Stimulated activated CD8-positive, alpha-beta memory T cell treated with anti-CD3 and anti-CD28 coated beads, Interleukin-4, amount 100 ng/mL, for 48 hours (primary cell): Measurements from ENCODE around the gene C10orf143.
"Not testable (repeated sequence)": the region's sequence is repeated elsewhere in the genome, so short reads cannot be mapped to it uniquely, and the experiment has no call there.

ENCODE experiments used
- DNase-seq: peaks from one replicate; pipeline ENCODE4 v3.0.0-alpha.2; 2020

Gene C10orf143

DNA sequence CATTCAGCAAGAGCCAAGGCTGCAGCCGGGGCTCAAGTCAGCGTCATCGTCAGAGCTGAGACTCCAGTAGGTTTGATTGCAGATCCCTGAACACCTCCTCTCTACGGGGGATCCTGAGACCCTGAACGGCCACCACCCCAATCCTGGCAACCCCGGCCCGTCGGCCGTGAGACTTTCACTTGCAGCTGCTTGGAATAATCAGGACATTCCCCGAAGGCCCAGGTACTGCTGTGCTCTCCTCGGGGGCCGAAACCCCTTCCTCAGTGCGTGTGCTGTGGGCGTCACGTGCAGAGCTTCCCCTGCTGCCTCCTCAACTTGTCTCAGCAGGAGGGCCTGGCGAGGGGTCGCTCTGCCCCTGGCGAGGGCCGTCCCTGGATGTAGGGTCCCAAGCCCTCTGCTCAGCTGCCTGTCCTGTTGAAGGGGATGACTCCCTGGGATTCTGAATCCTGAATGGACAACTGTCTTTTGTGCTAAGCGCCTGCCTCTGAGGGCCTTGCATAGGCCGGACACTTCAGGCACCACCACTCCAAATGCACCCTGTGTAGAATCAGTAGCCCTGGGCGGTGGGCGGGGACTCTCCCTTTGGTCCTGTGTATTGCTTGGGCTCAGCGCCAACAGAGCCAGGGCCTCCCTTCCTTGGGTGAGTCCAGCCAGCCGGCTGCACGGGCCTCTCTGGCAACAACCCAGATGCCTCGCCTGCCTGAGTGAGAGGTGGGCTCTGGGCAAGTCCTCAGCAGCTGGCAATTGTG, 82.7 kb downstream of the C10orf143 start:
- DNase-seq, result no peak

DNA sequence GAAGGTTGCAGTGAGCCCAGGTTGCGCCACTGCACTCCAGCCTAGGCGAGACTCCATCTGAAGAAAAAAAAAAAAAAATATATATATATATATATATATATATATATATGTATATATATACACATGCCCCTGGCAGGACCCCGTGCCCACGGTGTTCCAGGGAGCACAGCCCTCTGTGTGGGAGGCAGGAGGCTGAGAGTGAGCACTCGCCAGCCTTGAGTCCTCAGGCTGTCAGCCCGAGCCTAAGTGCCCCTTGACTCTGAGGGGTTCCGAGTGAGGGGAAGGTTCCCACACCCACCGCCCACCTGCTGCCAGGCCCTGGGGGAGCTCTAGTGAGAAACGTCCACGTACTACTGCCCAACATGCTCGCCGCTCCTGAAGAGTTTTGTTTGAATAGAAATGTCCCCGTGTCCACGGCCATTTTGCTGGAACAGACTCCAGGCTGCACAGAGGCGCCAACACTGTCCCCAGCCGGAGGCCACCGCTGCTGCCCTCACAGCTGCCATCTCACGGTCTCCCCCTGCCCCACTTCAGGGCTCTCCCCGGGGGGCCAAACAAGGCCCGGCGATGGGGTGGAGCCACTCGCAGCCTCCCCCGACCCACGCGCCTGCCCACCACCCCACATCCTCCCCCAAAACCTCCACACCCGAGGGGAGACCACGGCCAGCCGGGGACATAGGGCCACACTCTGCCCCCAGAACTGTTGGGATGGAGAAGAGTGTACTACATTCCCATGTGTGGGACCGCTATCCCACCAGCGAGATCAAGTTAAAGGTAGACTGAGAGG, 83.8 kb downstream of the C10orf143 start:
- DNase-seq, result no peak

GRCh38 chr10:130025811-130026485, 84.7 kb downstream of the C10orf143 start:
- no peak for DNase-seq

DNA sequence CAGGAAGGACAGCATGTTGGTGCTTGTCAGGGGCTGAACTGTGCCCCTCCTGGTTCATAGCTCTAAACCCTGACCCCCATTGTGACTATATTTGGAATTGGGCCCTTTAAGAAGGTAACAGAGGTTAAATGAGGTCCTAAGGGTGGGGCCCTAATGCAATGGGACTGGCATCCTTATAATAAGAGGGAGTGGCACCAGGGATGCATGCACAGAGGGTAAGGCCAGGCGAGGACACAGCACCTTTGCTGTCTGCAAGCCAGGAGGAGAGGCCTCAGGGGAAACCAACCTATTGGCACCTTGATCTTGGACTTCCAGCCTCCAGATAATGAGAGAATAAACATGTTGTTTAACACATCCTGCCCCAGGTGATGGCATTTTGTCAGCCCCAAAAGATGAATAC, 85.3 kb downstream of the C10orf143 start:
- DNase-seq, result no peak

GRCh38 chr10:130024779-130025325, 85.8 kb downstream of the C10orf143 start:
- no peak for DNase-seq

DNA sequence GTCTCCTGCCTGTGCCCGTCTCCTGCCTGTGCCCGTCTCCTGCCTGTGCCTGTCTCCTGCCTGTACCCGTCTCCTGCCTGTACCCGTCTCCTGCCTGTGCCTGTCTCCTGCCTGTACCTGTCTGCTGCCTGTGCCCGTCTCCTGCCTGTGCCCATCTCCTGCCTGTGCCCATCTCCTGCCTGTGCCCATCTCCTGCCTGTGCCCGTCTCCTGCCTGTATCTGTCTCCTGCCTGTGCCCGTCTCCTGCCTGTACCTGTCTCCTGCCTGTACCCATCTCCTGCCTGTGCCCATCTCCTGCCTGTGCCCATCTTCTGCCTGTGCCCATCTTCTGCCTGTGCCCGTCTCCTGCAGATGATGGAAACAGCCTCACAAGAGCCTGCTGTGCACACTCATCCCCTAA, 86.3 kb downstream of the C10orf143 start:
- DNase-seq, result not testable (repeated sequence)

DNA sequence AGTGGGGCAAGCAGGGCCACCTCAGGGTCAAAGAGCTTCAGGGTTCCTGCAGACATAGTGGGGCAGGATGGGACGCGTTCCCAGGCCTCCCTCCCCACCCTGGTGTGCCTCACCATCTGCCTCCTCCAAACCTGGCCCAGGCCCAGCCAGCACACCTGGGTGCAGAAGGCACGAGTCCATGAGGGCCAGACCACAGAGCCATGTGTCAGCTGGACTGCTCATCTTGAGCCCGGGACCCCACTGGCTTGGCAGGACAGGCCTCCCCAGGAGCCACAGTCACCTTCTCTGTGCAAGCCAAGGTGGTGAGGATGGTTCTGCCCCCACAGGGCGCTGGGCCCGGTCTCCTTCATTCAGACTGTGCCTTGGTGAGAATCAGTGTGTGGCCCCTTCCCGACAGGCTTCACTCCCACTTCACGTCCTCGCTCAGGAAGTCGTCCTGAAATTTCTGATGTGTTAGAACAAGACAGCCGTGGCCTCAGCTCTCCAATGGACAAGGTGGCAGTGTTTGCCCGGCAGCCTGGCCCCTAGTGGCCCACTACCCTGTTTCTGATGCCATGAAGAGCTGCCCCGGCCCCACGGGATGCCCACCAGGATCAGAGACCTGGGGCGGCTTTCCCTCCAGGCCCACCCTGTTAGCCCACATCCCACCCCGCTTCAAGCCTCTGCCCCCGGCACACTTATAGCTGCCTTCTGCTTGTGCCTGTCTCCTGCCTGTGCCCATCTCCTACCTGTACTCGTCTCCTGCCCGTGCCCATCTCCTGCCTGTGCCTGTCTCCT, 87.0 kb downstream of the C10orf143 start:
- DNase-seq, result no peak

- no peak for DNase-seq
Measured at GRCh38 chr10:130022511-130023299, 87.9 kb downstream of the C10orf143 start.

DNA sequence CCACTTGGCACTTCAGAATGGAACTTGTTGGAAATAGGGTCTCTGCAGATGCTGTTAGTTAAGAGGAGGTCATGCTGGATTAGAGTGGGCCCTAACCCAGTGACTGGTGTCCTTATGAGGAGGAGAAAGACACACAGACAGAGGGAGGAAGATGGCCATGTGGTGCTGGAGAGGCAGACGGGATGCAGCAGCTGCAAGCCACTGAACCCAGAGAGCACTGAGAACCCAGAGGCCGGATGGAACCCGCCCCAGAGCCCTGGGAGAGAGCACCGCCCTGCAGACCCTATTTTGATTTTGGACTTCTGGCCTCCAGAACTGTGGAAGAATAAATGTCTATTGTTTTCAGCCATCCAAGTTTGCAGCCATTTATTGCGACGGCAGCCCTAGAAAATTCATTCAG, 88.5 kb downstream of the C10orf143 start:
- DNase-seq, result no peak

DNA sequence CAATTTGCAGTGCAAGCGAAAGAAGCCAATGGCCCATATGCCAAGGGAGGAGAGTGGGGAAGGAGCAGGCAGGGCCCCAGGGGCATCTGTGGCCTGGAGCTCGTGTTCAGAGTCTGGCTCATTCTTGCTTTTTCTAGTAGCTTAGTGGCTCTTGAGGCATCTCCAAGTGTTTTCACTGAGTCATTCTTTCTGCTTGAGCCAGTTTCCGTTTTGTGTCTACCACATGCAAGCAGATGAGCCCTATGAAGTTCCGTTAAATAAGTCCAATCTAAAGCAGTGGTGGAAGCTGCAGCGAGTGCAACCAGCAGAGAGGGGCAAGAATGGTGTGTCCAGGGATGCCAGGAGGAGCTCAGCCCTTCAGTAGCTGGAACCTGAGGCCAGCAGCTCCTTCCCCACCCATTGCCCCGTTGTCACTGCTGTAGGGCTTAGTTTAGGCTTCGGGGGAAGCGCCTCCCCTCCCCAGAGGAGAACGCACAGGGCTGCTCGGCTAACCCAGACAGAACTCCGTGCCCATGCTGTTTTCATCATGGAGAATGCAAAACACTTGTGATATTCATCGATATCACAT, 89.2 kb downstream of the C10orf143 start:
- no peak for DNase-seq

- DNase-seq, result no peak
Measured at GRCh38 chr10:130020651-130021382, 89.8 kb downstream of the C10orf143 start.

DNA sequence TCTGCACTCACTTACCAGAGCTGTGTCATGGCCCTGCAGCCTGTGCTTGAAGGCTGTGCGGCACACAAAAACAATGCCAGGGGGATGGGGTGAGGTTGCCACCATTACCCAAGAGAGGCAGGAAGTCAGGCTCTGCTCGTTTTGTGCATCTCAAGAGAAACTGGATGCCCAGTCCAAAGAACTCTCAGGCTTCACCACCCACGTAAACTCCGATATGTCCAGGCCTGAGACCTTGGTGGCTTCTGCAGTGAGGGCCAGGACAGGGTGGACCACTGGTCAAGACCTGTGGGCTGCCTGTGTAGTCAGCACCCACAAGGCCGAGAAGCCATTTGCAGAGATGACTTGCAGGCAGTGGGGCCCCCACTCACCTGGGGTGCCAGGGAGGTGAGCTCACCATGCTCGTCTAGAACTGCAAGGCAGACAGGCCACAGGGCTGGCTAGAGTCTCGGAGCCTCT, 91.9 kb downstream of the C10orf143 start:
- DNase-seq, result peak; percentile 18

DNA sequence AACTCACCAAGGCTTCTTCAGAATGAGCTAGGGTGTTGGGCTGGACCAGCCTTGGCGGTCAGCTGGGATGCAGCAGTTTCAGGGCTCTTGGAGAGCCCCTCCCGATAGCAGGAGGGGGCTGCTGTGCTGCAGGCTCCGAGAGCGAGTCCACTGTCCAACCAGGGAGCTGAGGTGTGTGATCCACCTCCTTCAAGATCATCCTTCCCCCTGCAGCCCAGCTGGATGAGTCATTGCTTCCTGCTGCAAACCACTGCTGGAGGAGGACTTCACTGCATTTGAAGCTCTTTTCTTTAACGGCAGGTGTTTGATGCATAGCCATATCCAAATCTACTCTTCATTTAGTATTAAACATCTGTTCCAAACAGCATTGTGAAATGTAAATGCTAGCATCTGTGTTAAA, 92.4 kb downstream of the C10orf143 start:
- DNase-seq, result peak; percentile 26

GRCh38 chr10:130017631-130018022, 93.0 kb downstream of the C10orf143 start:
- peak; percentile 3 for DNase-seq

DNA sequence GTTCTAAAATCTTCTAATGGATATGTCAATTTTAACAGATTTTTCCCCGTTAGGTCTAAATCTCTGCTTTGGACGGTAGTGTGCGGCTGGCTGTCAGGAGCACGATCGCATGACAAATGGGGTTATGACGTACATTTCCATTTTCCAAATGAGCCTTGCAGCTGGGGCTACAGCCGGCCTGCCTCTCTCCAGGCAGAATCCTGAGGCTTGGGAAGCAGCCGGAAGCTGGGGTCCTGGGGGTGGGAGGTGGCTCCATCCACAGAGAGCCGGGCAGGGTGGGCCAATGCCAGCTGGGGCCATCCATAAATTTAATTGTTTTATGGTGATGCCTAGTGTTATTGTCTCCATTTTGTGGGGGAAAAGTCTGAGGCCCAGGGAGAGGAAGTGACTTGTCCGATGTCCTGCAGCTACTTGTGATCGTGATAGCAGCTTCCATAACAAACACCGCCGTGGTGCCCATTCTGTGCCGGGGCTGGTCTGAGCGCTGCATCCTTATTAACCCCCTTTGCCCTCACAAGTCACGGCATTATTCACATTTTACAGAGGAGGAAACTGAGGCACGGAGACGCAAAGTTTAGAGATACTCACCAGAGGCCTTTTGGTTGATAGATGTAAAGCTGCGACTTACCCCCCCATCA, 93.5 kb downstream of the C10orf143 start:
- peak; percentile 9 for DNase-seq

- DNase-seq, result peak; percentile 1
Measured at GRCh38 chr10:130016095-130016494, 94.5 kb downstream of the C10orf143 start.

- peak; percentile 1 for DNase-seq
Measured at GRCh38 chr10:130015075-130015695, 95.4 kb downstream of the C10orf143 start.

GRCh38 chr10:130014263-130015074, 96.2 kb downstream of the C10orf143 start:
- DNase-seq, result peak; percentile 7
